HepG2 (cell line): ENCODE measurements around the gene AK3.

Experiments used
- CBX1 ChIP-seq: IDR thresholded peaks from one replicate; pipeline ENCODE4 v1.6.1; 2016; ENCODE audit warnings: antibody characterized with exemption, low read depth
- KLF16 ChIP-seq, 2 experiments: sonication (generic) in 1 of 2; formaldehyde crosslinking in 1 of 2; IDR thresholded peaks; 2 replicates each; pipeline versions ENCODE4 v1.6.1 to v1.8.0; 2016 to 2023; ENCODE audit warnings: missing genetic modification reagents in 2 of 2, missing compliant biosample characterization in 1 of 2
- POLR2A ChIP-seq, 2 experiments: IDR thresholded peaks; 2 replicates each; pipeline ENCODE4 v1.6.1; 2011; ENCODE audit warnings: low read depth in 2 of 2, low read length in 2 of 2, mild to moderate bottlenecking in 1 of 2, moderate library complexity in 1 of 2; ENCODE audit not compliant: insufficient read depth in 1 of 2
- RXRB ChIP-seq: IDR thresholded peaks from 2 replicates; pipeline ENCODE4 v1.6.1; 2016; ENCODE audit warnings: borderline replicate concordance, missing genetic modification reagents, missing compliant biosample characterization
- SCMH1 ChIP-seq: sonication (generic); formaldehyde crosslinking; IDR thresholded peaks from 2 replicates; pipeline ENCODE4 v1.9.0; 2021; ENCODE audit warnings: missing genetic modification reagents, mild to moderate bottlenecking, borderline replicate concordance
- ZBTB33 ChIP-seq: sonication (generic); formaldehyde crosslinking; IDR thresholded peaks from 2 replicates; pipeline ENCODE4 v1.4.0; 2020; ENCODE audit warnings: missing genetic modification reagents
- ZFP62 ChIP-seq: sonication (generic); formaldehyde crosslinking; IDR thresholded peaks from 2 replicates; pipeline ENCODE4 v1.4.0; 2020; ENCODE audit warnings: missing genetic modification reagents
- ZNF510 ChIP-seq: sonication (generic); formaldehyde crosslinking; IDR thresholded peaks from 2 replicates; pipeline ENCODE4 v1.4.0; 2020; ENCODE audit warnings: low read depth, mild to moderate bottlenecking, missing genetic modification reagents
- ZNF530 ChIP-seq: sonication (generic); formaldehyde crosslinking; IDR thresholded peaks from 2 replicates; pipeline ENCODE4 v1.5.0; 2020; ENCODE audit warnings: low read depth, mild to moderate bottlenecking, missing genetic modification reagents
- ZNF7 ChIP-seq: IDR thresholded peaks from 2 replicates; pipeline ENCODE4 v1.6.1; 2016; ENCODE audit warnings: missing biosample characterization, missing genetic modification reagents

- TF ChIP-seq ZFP62 (CRISPR knock-in tag) (no peak), POLR2A (IDR thresholded peaks at IDR 0.05; ENCODE audit: insufficient read depth in 1 of 2, low read depth in 2 of 2, low read length in 2 of 2) (peak; percentile 58 to 67), ZNF530 (CRISPR knock-in tag) (no peak), RXRB (CRISPR knock-in tag) (peak; percentile 59; the same call in 1 of the 2 replicates), KLF16 (CRISPR knock-in tag; IDR thresholded peaks at IDR 0.05) (no peak), ZNF7 (CRISPR knock-in tag) (no peak), ZNF510 (CRISPR knock-in tag) (no peak), SCMH1 (CRISPR knock-in tag) (no peak), CBX1 (no peak), ZBTB33 (CRISPR knock-in tag) (no peak)
Measured at GRCh38 chr9:4740388-4740637, 689 bp downstream of the AK3 start.
